Measurements from ENCODE around the gene OR6J1. TPM values are rescaled to one million over a fixed set of nuclear protein-coding genes. Genes with fewer than 3 reads are reported as not detected.

The OR6J1 gene
- total RNA-seq, 1 donor: not detected

- peak; percentile 92 for DNase-seq (ENCODE audit: insufficient read length, low spot score, missing footprints)
- no peak for TF ChIP-seq CTCF (IDR thresholded peaks at IDR 0.05; ENCODE audit: extremely low read depth, low read depth, low read length)
- peaks cover 16% of the 10 kb centered on the region for H3K36me3 ChIP-seq (ENCODE audit: insufficient read depth, low read length)
- H2AFZ ChIP-seq (ENCODE audit: low read length): peak within 1 kb of the TSS; percentile 99
- peaks cover 23% of the 10 kb centered on the region for H3K27me3 ChIP-seq (ENCODE audit: insufficient read depth, low read length)
- no peaks in the 10 kb centered on the region for H3K9me3 ChIP-seq (ENCODE audit: low read depth, low read length)
- H3K4me3 ChIP-seq (ENCODE audit: insufficient read depth, low read length): peak within 1 kb of the TSS; percentile 96
- peak within 1 kb of the TSS; percentile 94 for H3K4me2 ChIP-seq (ENCODE audit: insufficient read depth, low read length)
- peaks cover 37% of the 10 kb centered on the region for H3K4me1 ChIP-seq (ENCODE audit: insufficient read depth, low read length)
- peak within 1 kb of the TSS; percentile 93 for H3K27ac ChIP-seq (ENCODE audit: low read depth, low read length)
- H4K20me1 ChIP-seq (ENCODE audit: insufficient read depth, low read length): no peaks in the 10 kb centered on the region
- peaks cover 26% of the 10 kb centered on the region for H3K79me2 ChIP-seq (ENCODE audit: insufficient read depth, low read length)
Observed at GRCh38 chr14:22598099-22598895, 45.9 kb downstream of the OR6J1 start, which contains the start of gene ABHD4. Gene ABHD4, plus strand, starts transcription at chr14:22598300. Its CDS starts 7 bp downstream, at chr14:22598307.

- peaks cover 28% of the 10 kb centered on the region for H3K27me3 ChIP-seq (ENCODE audit: insufficient read depth, low read length)
- no peaks in the 10 kb centered on the region for H3K9me3 ChIP-seq (ENCODE audit: low read depth, low read length)
- peaks cover 26% of the 10 kb centered on the region for H3K79me2 ChIP-seq (ENCODE audit: insufficient read depth, low read length)
- H3K4me1 ChIP-seq (ENCODE audit: insufficient read depth, low read length): peaks cover 31% of the 10 kb centered on the region
- H3K36me3 ChIP-seq (ENCODE audit: insufficient read depth, low read length): peaks cover 14% of the 10 kb centered on the region
- peak overlapping the region; percentile 93 for H3K27ac ChIP-seq (ENCODE audit: low read depth, low read length)
- DNase-seq (ENCODE audit: insufficient read length, low spot score, missing footprints): no peak
- H2AFZ ChIP-seq (ENCODE audit: low read length): peak overlapping the region; percentile 99
- H3K4me2 ChIP-seq (ENCODE audit: insufficient read depth, low read length): peak overlapping the region; percentile 94
- TF ChIP-seq CTCF (IDR thresholded peaks at IDR 0.05; ENCODE audit: extremely low read depth, low read depth, low read length): no peak
- H4K20me1 ChIP-seq (ENCODE audit: insufficient read depth, low read length): no peaks in the 10 kb centered on the region
- peak overlapping the region; percentile 96 for H3K4me3 ChIP-seq (ENCODE audit: insufficient read depth, low read length)
Observed at GRCh38 chr14:22597771-22598098, 46.4 kb downstream of the OR6J1 start.

GRCh38 chr14:22597265-22597664 lies 46.9 kb downstream of the OR6J1 start:
- H4K20me1 ChIP-seq (ENCODE audit: insufficient read depth, low read length): no peaks in the 10 kb centered on the region
- no peak for DNase-seq (ENCODE audit: insufficient read length, low spot score, missing footprints)
- H3K4me2 ChIP-seq (ENCODE audit: insufficient read depth, low read length): peak overlapping the region; percentile 94
- no peak overlapping the region for H3K27ac ChIP-seq (ENCODE audit: low read depth, low read length)
- peaks cover 33% of the 10 kb centered on the region for H3K27me3 ChIP-seq (ENCODE audit: insufficient read depth, low read length)
- H3K36me3 ChIP-seq (ENCODE audit: insufficient read depth, low read length): peaks cover 9% of the 10 kb centered on the region
- peaks cover 26% of the 10 kb centered on the region for H3K79me2 ChIP-seq (ENCODE audit: insufficient read depth, low read length)
- peak overlapping the region; percentile 96 for H3K4me3 ChIP-seq (ENCODE audit: insufficient read depth, low read length)
- H2AFZ ChIP-seq (ENCODE audit: low read length): peak overlapping the region; percentile 99
- TF ChIP-seq CTCF (IDR thresholded peaks at IDR 0.05; ENCODE audit: extremely low read depth, low read depth, low read length): no peak
- peaks cover 26% of the 10 kb centered on the region for H3K4me1 ChIP-seq (ENCODE audit: insufficient read depth, low read length)
- no peaks in the 10 kb centered on the region for H3K9me3 ChIP-seq (ENCODE audit: low read depth, low read length)

- Histone ChIP-seq H2AFZ (ENCODE audit: low read length) (no peak overlapping the region), H3K4me3 (ENCODE audit: insufficient read depth, low read length) (no peak overlapping the region), H3K36me3 (ENCODE audit: insufficient read depth, low read length) (peaks cover under 1% of the 10 kb centered on the region), H3K79me2 (ENCODE audit: insufficient read depth, low read length) (peaks cover 26% of the 10 kb centered on the region), H3K27ac (ENCODE audit: low read depth, low read length) (no peak overlapping the region), H3K27me3 (ENCODE audit: insufficient read depth, low read length) (peaks cover 37% of the 10 kb centered on the region), H4K20me1 (ENCODE audit: insufficient read depth, low read length) (no peaks in the 10 kb centered on the region), H3K4me2 (ENCODE audit: insufficient read depth, low read length) (no peak overlapping the region), H3K4me1 (ENCODE audit: insufficient read depth, low read length) (peaks cover 23% of the 10 kb centered on the region), H3K9me3 (ENCODE audit: low read depth, low read length) (no peaks in the 10 kb centered on the region)
- TF ChIP-seq CTCF (IDR thresholded peaks at IDR 0.05; ENCODE audit: extremely low read depth, low read depth, low read length): no peak
- DNase-seq (ENCODE audit: insufficient read length, low spot score, missing footprints): no peak
Observed at GRCh38 chr14:22596354-22596879, 47.7 kb downstream of the OR6J1 start.
